ENCODE results near the gene WDR88. TPM values are rescaled to one million over a fixed set of nuclear protein-coding genes. Genes with fewer than 3 reads are reported as not detected.

Gene WDR88
- total RNA-seq, 1 experiment from 2014 or later = 0.28 TPM

DNA sequence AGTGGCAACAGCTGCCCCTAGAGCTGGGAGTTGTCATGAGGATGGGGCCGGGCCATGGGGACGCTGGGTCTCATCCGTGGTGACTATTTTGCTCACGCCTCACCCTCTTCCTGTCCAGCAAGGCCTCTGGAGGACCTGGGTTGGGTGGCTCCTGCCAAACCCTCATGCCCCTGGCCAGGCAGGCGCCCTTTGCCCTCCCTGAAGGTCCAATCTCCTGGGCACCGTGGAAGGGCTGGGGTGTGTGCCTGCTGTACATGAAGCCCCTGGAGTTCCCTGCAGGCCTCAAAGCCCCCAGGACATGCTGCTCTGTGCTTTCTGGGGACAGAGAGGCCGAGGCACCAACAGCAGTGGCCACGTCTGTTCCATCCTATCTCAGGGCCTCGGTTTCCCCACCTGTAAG lies 76.0 kb downstream of the WDR88 start:
- Mint-ChIP-seq H3K9me3 (0 out of 2 replicates have a peak, but pooled peaks cover 3% of the 10 kb centered on the region), H3K4me1 (no peaks in the 10 kb centered on the region), H3K27me3 (ENCODE audit: low read depth) (no peaks in the 10 kb centered on the region; the same call in 1 of the 2 replicates), H3K4me3 (no peak overlapping the region), H3K36me3 (peaks cover 6% of the 10 kb centered on the region), H3K27ac (no peak overlapping the region)
- no peak for TF ChIP-seq NFE2L1 (CRISPR knock-in tag; IDR thresholded peaks at IDR 0.05)
- TF ChIP-seq, protein P1, sequence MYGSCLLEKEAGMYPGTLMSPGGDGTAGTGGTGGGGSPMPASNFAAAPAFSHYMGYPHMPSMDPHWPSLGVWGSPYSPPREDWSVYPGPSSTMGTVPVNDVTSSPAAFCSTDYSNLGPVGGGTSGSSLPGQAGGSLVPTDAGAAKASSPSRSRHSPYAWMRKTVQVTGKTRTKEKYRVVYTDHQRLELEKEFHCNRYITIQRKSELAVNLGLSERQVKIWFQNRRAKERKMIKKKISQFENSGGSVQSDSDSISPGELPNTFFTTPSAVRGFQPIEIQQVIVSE (CRISPR knock-in tag; IDR thresholded peaks at IDR 0.05; ENCODE audit: borderline replicate concordance) = no peak
- no peak for TF ChIP-seq OVOL2 (CRISPR knock-in tag; IDR thresholded peaks at IDR 0.05; ENCODE audit: borderline replicate concordance)
- no peak for TF ChIP-seq FOXP1 (CRISPR knock-in tag; IDR thresholded peaks at IDR 0.05; ENCODE audit: borderline replicate concordance)
- TF ChIP-seq, protein P2, sequence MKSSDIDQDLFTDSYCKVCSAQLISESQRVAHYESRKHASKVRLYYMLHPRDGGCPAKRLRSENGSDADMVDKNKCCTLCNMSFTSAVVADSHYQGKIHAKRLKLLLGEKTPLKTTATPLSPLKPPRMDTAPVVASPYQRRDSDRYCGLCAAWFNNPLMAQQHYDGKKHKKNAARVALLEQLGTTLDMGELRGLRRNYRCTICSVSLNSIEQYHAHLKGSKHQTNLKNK (CRISPR knock-in tag; IDR thresholded peaks at IDR 0.05) = no peak
- TF ChIP-seq FOXK1 (CRISPR knock-in tag; IDR thresholded peaks at IDR 0.05) = no peak
- no peak for TF ChIP-seq FOXJ3 (CRISPR knock-in tag; IDR thresholded peaks at IDR 0.05; ENCODE audit: borderline replicate concordance)
- TF ChIP-seq TEAD4 (CRISPR knock-in tag; IDR thresholded peaks at IDR 0.05) = no peak
- TF ChIP-seq, protein P3, sequence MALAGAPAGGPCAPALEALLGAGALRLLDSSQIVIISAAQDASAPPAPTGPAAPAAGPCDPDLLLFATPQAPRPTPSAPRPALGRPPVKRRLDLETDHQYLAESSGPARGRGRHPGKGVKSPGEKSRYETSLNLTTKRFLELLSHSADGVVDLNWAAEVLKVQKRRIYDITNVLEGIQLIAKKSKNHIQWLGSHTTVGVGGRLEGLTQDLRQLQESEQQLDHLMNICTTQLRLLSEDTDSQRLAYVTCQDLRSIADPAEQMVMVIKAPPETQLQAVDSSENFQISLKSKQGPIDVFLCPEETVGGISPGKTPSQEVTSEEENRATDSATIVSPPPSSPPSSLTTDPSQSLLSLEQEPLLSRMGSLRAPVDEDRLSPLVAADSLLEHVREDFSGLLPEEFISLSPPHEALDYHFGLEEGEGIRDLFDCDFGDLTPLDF (CRISPR knock-in tag; IDR thresholded peaks at IDR 0.05) = no peak
- no peak for TF ChIP-seq ETV6 (CRISPR knock-in tag; IDR thresholded peaks at IDR 0.05)
- TF ChIP-seq SMAD3 (CRISPR knock-in tag; IDR thresholded peaks at IDR 0.05; ENCODE audit: borderline replicate concordance) = no peak
- TF ChIP-seq ZNF232 (CRISPR knock-in tag; IDR thresholded peaks at IDR 0.05) = no peak
- TF ChIP-seq MYBL2 (CRISPR knock-in tag; IDR thresholded peaks at IDR 0.05) = no peak
- TF ChIP-seq, protein P4, sequence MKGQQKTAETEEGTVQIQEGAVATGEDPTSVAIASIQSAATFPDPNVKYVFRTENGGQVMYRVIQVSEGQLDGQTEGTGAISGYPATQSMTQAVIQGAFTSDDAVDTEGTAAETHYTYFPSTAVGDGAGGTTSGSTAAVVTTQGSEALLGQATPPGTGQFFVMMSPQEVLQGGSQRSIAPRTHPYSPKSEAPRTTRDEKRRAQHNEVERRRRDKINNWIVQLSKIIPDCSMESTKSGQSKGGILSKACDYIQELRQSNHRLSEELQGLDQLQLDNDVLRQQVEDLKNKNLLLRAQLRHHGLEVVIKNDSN (CRISPR knock-in tag; IDR thresholded peaks at IDR 0.05) = no peak
- TF ChIP-seq TCF7 (CRISPR knock-in tag; IDR thresholded peaks at IDR 0.05; ENCODE audit: low read depth) = no peak
- ChIA-PET CTCF (no interaction called here), POLR2A (no interaction called here)
- DNase-seq (ENCODE audit: low spot score) (no peak), ATAC-seq (no peak)

DNA sequence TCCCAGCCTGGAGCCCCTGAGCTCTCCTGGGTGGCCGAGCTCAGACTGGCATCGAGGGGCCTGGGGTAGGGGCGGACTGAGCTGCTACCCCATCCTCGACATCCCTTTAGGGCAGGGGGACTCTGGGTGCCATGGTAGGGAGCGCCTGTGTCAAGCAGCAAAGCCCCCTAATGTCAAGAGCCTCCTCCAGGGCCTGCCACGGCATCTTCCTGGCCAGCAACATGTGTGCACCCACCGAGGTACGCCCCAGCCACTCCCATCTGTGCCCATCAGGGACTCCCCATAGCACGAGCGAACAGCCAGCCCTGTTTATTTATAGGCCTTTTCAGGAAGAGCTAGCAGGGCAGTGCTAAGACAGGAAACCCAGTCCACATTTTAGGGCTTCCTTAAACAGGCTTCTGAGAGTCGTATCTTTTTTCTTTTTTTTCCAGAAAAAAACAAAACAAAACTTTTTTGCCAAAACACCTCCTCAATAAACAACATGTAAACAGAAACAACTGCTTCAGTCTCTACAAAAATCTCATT lies 76.5 kb downstream of the WDR88 start:
- Mint-ChIP-seq H3K9me3 (no peaks in the 10 kb centered on the region), H3K4me3 (no peak overlapping the region), H3K4me1 (no peaks in the 10 kb centered on the region), H3K36me3 (peaks cover under 1% of the 10 kb centered on the region; the same call in 1 of the 2 replicates), H3K27ac (no peak overlapping the region), H3K27me3 (ENCODE audit: low read depth) (no peaks in the 10 kb centered on the region)
- ChIA-PET CTCF (interaction anchor here (0.8 to 2.2 kb wide), 2 partner anchors 24 to 190 kb away, joined by 3 to 12 read pairs; no protein-coding TSS in a partner anchor), POLR2A (no interaction called here)
- ATAC-seq = no peak
- DNase-seq (ENCODE audit: low spot score) = no peak
- TF ChIP-seq CBFB (CRISPR knock-in tag; IDR thresholded peaks at IDR 0.05; ENCODE audit: low read depth) (no peak), ZNF138 (CRISPR knock-in tag; conservative IDR thresholded peaks at IDR 0.05) (no peak), NFATC4 (CRISPR knock-in tag; IDR thresholded peaks at IDR 0.05) (no peak), FOXK1 (CRISPR knock-in tag; IDR thresholded peaks at IDR 0.05) (no peak)
- TF ChIP-seq, protein P2 (CRISPR knock-in tag; IDR thresholded peaks at IDR 0.05) = no peak
- TF ChIP-seq, protein P5, sequence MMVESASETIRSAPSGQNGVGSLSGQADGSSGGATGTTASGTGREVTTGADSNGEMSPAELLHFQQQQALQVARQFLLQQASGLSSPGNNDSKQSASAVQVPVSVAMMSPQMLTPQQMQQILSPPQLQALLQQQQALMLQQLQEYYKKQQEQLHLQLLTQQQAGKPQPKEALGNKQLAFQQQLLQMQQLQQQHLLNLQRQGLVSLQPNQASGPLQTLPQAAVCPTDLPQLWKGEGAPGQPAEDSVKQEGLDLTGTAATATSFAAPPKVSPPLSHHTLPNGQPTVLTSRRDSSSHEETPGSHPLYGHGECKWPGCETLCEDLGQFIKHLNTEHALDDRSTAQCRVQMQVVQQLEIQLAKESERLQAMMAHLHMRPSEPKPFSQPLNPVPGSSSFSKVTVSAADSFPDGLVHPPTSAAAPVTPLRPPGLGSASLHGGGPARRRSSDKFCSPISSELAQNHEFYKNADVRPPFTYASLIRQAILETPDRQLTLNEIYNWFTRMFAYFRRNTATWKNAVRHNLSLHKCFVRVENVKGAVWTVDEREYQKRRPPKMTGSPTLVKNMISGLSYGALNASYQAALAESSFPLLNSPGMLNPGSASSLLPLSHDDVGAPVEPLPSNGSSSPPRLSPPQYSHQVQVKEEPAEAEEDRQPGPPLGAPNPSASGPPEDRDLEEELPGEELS (CRISPR knock-in tag; IDR thresholded peaks at IDR 0.05) = no peak
- TF ChIP-seq, protein P6, sequence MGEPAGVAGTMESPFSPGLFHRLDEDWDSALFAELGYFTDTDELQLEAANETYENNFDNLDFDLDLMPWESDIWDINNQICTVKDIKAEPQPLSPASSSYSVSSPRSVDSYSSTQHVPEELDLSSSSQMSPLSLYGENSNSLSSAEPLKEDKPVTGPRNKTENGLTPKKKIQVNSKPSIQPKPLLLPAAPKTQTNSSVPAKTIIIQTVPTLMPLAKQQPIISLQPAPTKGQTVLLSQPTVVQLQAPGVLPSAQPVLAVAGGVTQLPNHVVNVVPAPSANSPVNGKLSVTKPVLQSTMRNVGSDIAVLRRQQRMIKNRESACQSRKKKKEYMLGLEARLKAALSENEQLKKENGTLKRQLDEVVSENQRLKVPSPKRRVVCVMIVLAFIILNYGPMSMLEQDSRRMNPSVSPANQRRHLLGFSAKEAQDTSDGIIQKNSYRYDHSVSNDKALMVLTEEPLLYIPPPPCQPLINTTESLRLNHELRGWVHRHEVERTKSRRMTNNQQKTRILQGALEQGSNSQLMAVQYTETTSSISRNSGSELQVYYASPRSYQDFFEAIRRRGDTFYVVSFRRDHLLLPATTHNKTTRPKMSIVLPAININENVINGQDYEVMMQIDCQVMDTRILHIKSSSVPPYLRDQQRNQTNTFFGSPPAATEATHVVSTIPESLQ (CRISPR knock-in tag; IDR thresholded peaks at IDR 0.05) = no peak

Measured in WTC11 (cell line).